ENCODE data around the gene SEC23A. TPM values are rescaled to one million over a fixed set of nuclear protein-coding genes. Genes with fewer than 3 reads are reported as not detected.
"Not testable (repeated sequence)": the region's sequence is repeated elsewhere in the genome, so short reads cannot be mapped to it uniquely, and the experiment has no call there.

SEC23A gene
- total RNA-seq, 4 donors from 2014 or later, result 88.6 to 290 (median 162) TPM

GRCh38 chr14:39138440-39138839, 35.4 kb upstream of the SEC23A start:
- Histone ChIP-seq H3K27ac (no peak overlapping the region), H3K4me3 (no peak overlapping the region), H3K4me1 (no peaks in the 10 kb centered on the region), H3K9me3 (no peaks in the 10 kb centered on the region), H3K36me3 (peaks cover 0 to 41% (median 7%) of the 10 kb centered on the region in 4 donors), H3K27me3 (no peaks in the 10 kb centered on the region)
- intact Hi-C loops (cut with DNase I; ENCODE audit: low total_unique reads), result no loop called here
- WGBS, 2 donors (ENCODE audit: low coverage in 1 of 2), result 89 to 92% methylated on average over 1 of the region's 1 CpG
- in situ Hi-C loops (cut with MboI; ENCODE audit: low pct_ligation_motif_present in 1 of 4, low pct_unique_long_range_greater_than_20kb in 1 of 4, low sequenced_read_pairs in 3 of 4), result no loop called here
- TF ChIP-seq CTCF (IDR thresholded peaks at IDR 0.05) (no peak), EP300 (IDR thresholded peaks at IDR 0.05; ENCODE audit: low read depth) (no peak), POLR2A (IDR thresholded peaks at IDR 0.05) (no peak), POLR2AphosphoS5 (IDR thresholded peaks at IDR 0.05) (no peak)
- no peak for DNase-seq

- H3K27ac ChIP-seq; intact Hi-C loops (cut with DNase I; ENCODE audit: low total_unique reads); H3K9me3 ChIP-seq; H3K27me3 ChIP-seq; H3K4me3 ChIP-seq; in situ Hi-C loops (cut with MboI; ENCODE audit: low pct_ligation_motif_present in 1 of 4, low pct_unique_long_range_greater_than_20kb in 1 of 4, low sequenced_read_pairs in 3 of 4); DNase-seq; H3K4me1 ChIP-seq: not testable (repeated sequence)
- peaks cover 0 to 41% (median 7%) of the 10 kb centered on the region in 4 donors for H3K36me3 ChIP-seq
- WGBS, 2 donors (ENCODE audit: low coverage in 1 of 2), result 92% methylated on average over 8 of the region's 8 CpGs; no CpG with 5 or more reads in 1 of the 2 donors
These were observed 34.8 kb upstream of the SEC23A start for GRCh38 chr14:39137835-39138234.

- no peak overlapping the region for H3K4me3 ChIP-seq
- no peak overlapping the region for H3K27ac ChIP-seq
- no peak for DNase-seq
- 59 to 82% methylated on average over 3 of the region's 3 CpGs for WGBS, 2 donors (ENCODE audit: low coverage in 1 of 2)
- H3K36me3 ChIP-seq, result peaks cover 0 to 51% (median 15%) of the 10 kb centered on the region in 4 donors
- intact Hi-C loops (cut with DNase I; ENCODE audit: low total_unique reads), result no loop called here
- no peaks in the 10 kb centered on the region for H3K27me3 ChIP-seq
- in situ Hi-C loops (cut with MboI; ENCODE audit: low pct_ligation_motif_present in 1 of 4, low pct_unique_long_range_greater_than_20kb in 1 of 4, low sequenced_read_pairs in 3 of 4), result no loop called here
- no peaks in the 10 kb centered on the region for H3K4me1 ChIP-seq
- no peak for TF ChIP-seq CTCF (IDR thresholded peaks at IDR 0.05)
- TF ChIP-seq EP300 (IDR thresholded peaks at IDR 0.05; ENCODE audit: low read depth), result no peak
- TF ChIP-seq POLR2AphosphoS5 (IDR thresholded peaks at IDR 0.05), result no peak
- no peak for TF ChIP-seq POLR2A (IDR thresholded peaks at IDR 0.05)
- H3K9me3 ChIP-seq, result no peaks in the 10 kb centered on the region
These were observed 19.5 kb upstream of the SEC23A start for GRCh38 chr14:39122330-39123138.

- H3K27ac ChIP-seq, result peak within 1 kb of the TSS; percentile 83 to 87 (median 84)
- H3K4me3 ChIP-seq, result peak within 1 kb of the TSS; percentile 51 to 79 (median 72)
- H3K36me3 ChIP-seq, result peaks cover 0 to 14% (median 4%) of the 10 kb centered on the region in 4 donors
- TF ChIP-seq EP300 (IDR thresholded peaks at IDR 0.05; ENCODE audit: low read depth), result no peak
- peak; percentile 58 for TF ChIP-seq POLR2A (IDR thresholded peaks at IDR 0.05)
- TF ChIP-seq POLR2AphosphoS5 (IDR thresholded peaks at IDR 0.05), result peak; percentile 71 to 74 (median 73)
- intact Hi-C loops (cut with DNase I; ENCODE audit: low total_unique reads) (no loop called here), in situ Hi-C loops (cut with MboI; ENCODE audit: low pct_ligation_motif_present in 1 of 4, low pct_unique_long_range_greater_than_20kb in 1 of 4, low sequenced_read_pairs in 3 of 4) (loop anchor here in 1 of 4 donors (10.0 kb wide), 1 partner anchor 61 kb away; the partner anchor contains the start of genes PNN and TRAPPC6B)
- WGBS, 2 donors (ENCODE audit: low coverage in 1 of 2), result 1% methylated on average over 25 to 40 of the region's 40 CpGs
- no peaks in the 10 kb centered on the region for H3K9me3 ChIP-seq
- H3K27me3 ChIP-seq, result no peaks in the 10 kb centered on the region
- DNase-seq, result peak; percentile 95
- H3K4me1 ChIP-seq, result peaks cover 6 to 12% (median 10%) of the 10 kb centered on the region in 4 donors
These were observed 11.2 kb upstream of the SEC23A start, which contains the start of gene GEMIN2 for GRCh38 chr14:39114073-39114838. TSS of gene GEMIN2 (plus strand) at chr14:39114323. CDS start at chr14:39114339, 16 bp downstream.
